T-helper 1 cell treated with Interleukin-12 subunit alpha and Interleukin-12 subunit beta and Interleukin-4 antibody, amounts not matched to agents 30 ng/mL and 1 ng/mL, for 36 hours (primary cell): ENCODE results near the gene CDK11B. TPM values are rescaled to one million over a fixed set of nuclear protein-coding genes. Genes with fewer than 3 reads are reported as not detected.

Source experiments
- intact Hi-C: fragments of 100-400 bp; cut with micrococcal nuclease; formaldehyde crosslinking; loops from one replicate; pipeline ENCODE4 v1.15.1; 2024
- total RNA-seq: library from RNA; stranded (reverse); gene quantifications from 2 replicates; pipeline ENCODE4 v1.2.3, GENCODE V29; 2022

CDK11B gene
- total RNA-seq, 1 donor from 2014 or later, result 33.2 TPM

GRCh38 chr1:1628754-1629429 lies 29.9 kb downstream of the CDK11B start:
- intact Hi-C loops, result no loop called here

- intact Hi-C loops, result no loop called here
These were observed 30.7 kb downstream of the CDK11B start for GRCh38 chr1:1627829-1628753.

- intact Hi-C loops, result no loop called here
These were observed 31.5 kb downstream of the CDK11B start for GRCh38 chr1:1627261-1627828.

- intact Hi-C loops, result no loop called here
These were observed 32.3 kb downstream of the CDK11B start for GRCh38 chr1:1626207-1627141.

GRCh38 chr1:1625824-1626206 lies 33.0 kb downstream of the CDK11B start:
- intact Hi-C loops, result no loop called here

GRCh38 chr1:1625404-1625775 lies 33.4 kb downstream of the CDK11B start:
- intact Hi-C loops, result no loop called here

GRCh38 chr1:1624443-1625403 lies 34.1 kb downstream of the CDK11B start:
- intact Hi-C loops, result no loop called here

GRCh38 chr1:1623631-1624442 lies 35.0 kb downstream of the CDK11B start:
- intact Hi-C loops, result no loop called here

GRCh38 chr1:1623181-1623630 lies 35.6 kb downstream of the CDK11B start:
- intact Hi-C loops, result no loop called here

GRCh38 chr1:1622788-1623094 lies 36.1 kb downstream of the CDK11B start:
- intact Hi-C loops, result no loop called here

- intact Hi-C loops, result no loop called here
These were observed 36.6 kb downstream of the CDK11B start for GRCh38 chr1:1622010-1622787.

GRCh38 chr1:1621173-1622009 lies 37.4 kb downstream of the CDK11B start:
- intact Hi-C loops, result no loop called here

GRCh38 chr1:1620433-1621139 lies 38.2 kb downstream of the CDK11B start:
- intact Hi-C loops, result no loop called here

- intact Hi-C loops, result no loop called here
These were observed 38.9 kb downstream of the CDK11B start for GRCh38 chr1:1619917-1620361.

GRCh38 chr1:1618396-1619068 lies 40.3 kb downstream of the CDK11B start:
- intact Hi-C loops, result no loop called here

GRCh38 chr1:1617925-1618324 lies 40.9 kb downstream of the CDK11B start:
- intact Hi-C loops, result no loop called here
